ENCODE results near the gene SENP5.

DNA sequence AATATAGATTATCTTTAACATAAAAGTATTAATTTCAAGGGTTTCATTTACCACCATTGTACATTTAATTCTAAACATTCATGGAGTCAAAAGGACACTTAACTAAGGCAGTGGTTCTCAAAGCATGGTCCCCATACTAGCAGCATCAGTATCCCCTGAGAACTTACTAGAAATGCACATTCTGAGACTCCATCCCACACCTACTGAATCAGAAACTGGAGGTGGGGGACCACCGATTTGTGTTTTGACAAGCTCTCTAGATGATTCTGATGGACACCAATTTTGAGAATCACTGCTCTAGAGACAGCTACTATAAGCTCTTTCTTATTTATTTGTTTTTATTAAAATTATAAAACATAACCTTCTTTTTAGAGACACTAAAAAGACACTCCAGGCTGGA is 34.0 kb downstream of the SENP5 start:
- TF ChIP-seq, protein P1, sequence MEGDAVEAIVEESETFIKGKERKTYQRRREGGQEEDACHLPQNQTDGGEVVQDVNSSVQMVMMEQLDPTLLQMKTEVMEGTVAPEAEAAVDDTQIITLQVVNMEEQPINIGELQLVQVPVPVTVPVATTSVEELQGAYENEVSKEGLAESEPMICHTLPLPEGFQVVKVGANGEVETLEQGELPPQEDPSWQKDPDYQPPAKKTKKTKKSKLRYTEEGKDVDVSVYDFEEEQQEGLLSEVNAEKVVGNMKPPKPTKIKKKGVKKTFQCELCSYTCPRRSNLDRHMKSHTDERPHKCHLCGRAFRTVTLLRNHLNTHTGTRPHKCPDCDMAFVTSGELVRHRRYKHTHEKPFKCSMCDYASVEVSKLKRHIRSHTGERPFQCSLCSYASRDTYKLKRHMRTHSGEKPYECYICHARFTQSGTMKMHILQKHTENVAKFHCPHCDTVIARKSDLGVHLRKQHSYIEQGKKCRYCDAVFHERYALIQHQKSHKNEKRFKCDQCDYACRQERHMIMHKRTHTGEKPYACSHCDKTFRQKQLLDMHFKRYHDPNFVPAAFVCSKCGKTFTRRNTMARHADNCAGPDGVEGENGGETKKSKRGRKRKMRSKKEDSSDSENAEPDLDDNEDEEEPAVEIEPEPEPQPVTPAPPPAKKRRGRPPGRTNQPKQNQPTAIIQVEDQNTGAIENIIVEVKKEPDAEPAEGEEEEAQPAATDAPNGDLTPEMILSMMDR (IDR thresholded peaks at IDR 0.05), result no peak
- TF ChIP-seq EZH2phosphoT487 (IDR thresholded peaks at IDR 0.05), result no peak
- no peak for TF ChIP-seq EZH2 (IDR thresholded peaks at IDR 0.05)
